GM18526 (cell line): ENCODE results near the gene PBOV1.

Experiments
- POLR2A ChIP-seq: IDR thresholded peaks from 3 replicates; pipeline ENCODE4 v1.6.1; 2011; ENCODE audit not compliant: insufficient read length; ENCODE audit errors: extremely low read depth

PBOV1 gene

GRCh38 chr6:138218449-138218848 lies at the start of gene PBOV1:
Gene PBOV1, minus strand, starts transcription at chr6:138218491. Its CDS starts 96 bp downstream, at chr6:138218395.
- no peak for TF ChIP-seq POLR2A

GRCh38 chr6:138266095-138266494 lies 47.8 kb upstream of the PBOV1 start:
- no peak for TF ChIP-seq POLR2A

- no peak for TF ChIP-seq POLR2A
These were observed 46.1 kb upstream of the PBOV1 start for GRCh38 chr6:138264372-138264880.

GRCh38 chr6:138263963-138264362 lies 45.7 kb upstream of the PBOV1 start:
- TF ChIP-seq POLR2A, result no peak

GRCh38 chr6:138261116-138261780 lies 43.0 kb upstream of the PBOV1 start:
- no peak for TF ChIP-seq POLR2A

GRCh38 chr6:138258991-138259390 lies 40.7 kb upstream of the PBOV1 start:
- no peak for TF ChIP-seq POLR2A

GRCh38 chr6:138258197-138258596 lies 39.9 kb upstream of the PBOV1 start:
- TF ChIP-seq POLR2A, result no peak

- TF ChIP-seq POLR2A, result no peak
These were observed 39.3 kb upstream of the PBOV1 start for GRCh38 chr6:138257638-138258040.

GRCh38 chr6:138255443-138255842 lies 37.2 kb upstream of the PBOV1 start:
- no peak for TF ChIP-seq POLR2A

- no peak for TF ChIP-seq POLR2A
These were observed 35.4 kb upstream of the PBOV1 start for GRCh38 chr6:138253731-138254130.

- TF ChIP-seq POLR2A, result no peak
These were observed 32.4 kb upstream of the PBOV1 start for GRCh38 chr6:138250513-138251247.

- TF ChIP-seq POLR2A, result no peak
These were observed 31.8 kb upstream of the PBOV1 start for GRCh38 chr6:138250053-138250452.

GRCh38 chr6:138248878-138249277 lies 30.6 kb upstream of the PBOV1 start:
- no peak for TF ChIP-seq POLR2A

- no peak for TF ChIP-seq POLR2A
These were observed 29.7 kb upstream of the PBOV1 start for GRCh38 chr6:138248011-138248410.

- TF ChIP-seq POLR2A, result no peak
These were observed 28.6 kb upstream of the PBOV1 start for GRCh38 chr6:138246650-138247440.

- TF ChIP-seq POLR2A, result no peak
These were observed 27.5 kb upstream of the PBOV1 start for GRCh38 chr6:138245751-138246150.
